HepG2 (cell line): ENCODE results near the gene VAMP8. TPM values are rescaled to one million over a fixed set of nuclear protein-coding genes. Genes with fewer than 3 reads are reported as not detected.

ENCODE experiments used
- FOXA3 ChIP-seq: IDR thresholded peaks from 2 replicates; pipeline ENCODE4 v1.6.1; 2016; ENCODE audit warnings: missing genetic modification reagents, missing compliant biosample characterization
- FOXC1 ChIP-seq: sonication (generic); formaldehyde crosslinking; IDR thresholded peaks from 2 replicates; pipeline ENCODE4 v1.8.0; 2022; ENCODE audit warnings: mild to moderate bottlenecking, missing genetic modification reagents, borderline replicate concordance
- GRHL1 ChIP-seq: sonication (generic); formaldehyde crosslinking; conservative IDR thresholded peaks from 2 replicates; pipeline ENCODE4 v1.8.0; 2022; ENCODE audit warnings: missing genetic modification reagents
- KAT8 ChIP-seq: IDR thresholded peaks from 2 replicates; pipeline ENCODE4 v1.6.1; 2016; ENCODE audit warnings: missing genetic modification reagents, missing compliant biosample characterization
- NR2F6 ChIP-seq, 2 experiments: IDR thresholded peaks; 2 replicates each; pipeline ENCODE4 v1.6.1; 2016; ENCODE audit warnings: antibody characterized with exemption in 1 of 2, mild to moderate bottlenecking in 1 of 2
- SP4 ChIP-seq: sonication (generic); formaldehyde crosslinking; IDR thresholded peaks from 2 replicates; pipeline ENCODE4 v1.8.1; 2023; ENCODE audit warnings: mild to moderate bottlenecking, missing genetic modification reagents
- ZBTB40 ChIP-seq, 2 experiments: fragments of 450-650 bp in 1 of 2; sonication (generic) in 1 of 2; formaldehyde crosslinking in 1 of 2; IDR thresholded peaks; 2 replicates each; pipeline versions ENCODE4 v1.6.1 to v1.8.0; 2016 to 2022; ENCODE audit warnings: antibody characterized with exemption in 1 of 2, mild to moderate bottlenecking in 1 of 2, missing genetic modification reagents in 1 of 2
- ZBTB44 ChIP-seq: sonication (generic); formaldehyde crosslinking; IDR thresholded peaks from 2 replicates; pipeline ENCODE4 v1.4.0; 2020; ENCODE audit warnings: missing genetic modification reagents
- ZFP82 ChIP-seq: sonication (generic); formaldehyde crosslinking; IDR thresholded peaks from 2 replicates; pipeline ENCODE4 v1.5.1; 2020; ENCODE audit warnings: mild to moderate bottlenecking, missing genetic modification reagents, borderline replicate concordance
- ZMYM2 ChIP-seq: sonication (generic); formaldehyde crosslinking; IDR thresholded peaks from 2 replicates; pipeline ENCODE4 v1.8.0; 2022; ENCODE audit warnings: mild to moderate bottlenecking, missing genetic modification reagents
- ZNF260 ChIP-seq: sonication (generic); formaldehyde crosslinking; IDR thresholded peaks from 2 replicates; pipeline ENCODE4 v1.4.0; 2020; ENCODE audit warnings: missing genetic modification reagents, low read depth, mild to moderate bottlenecking, borderline replicate concordance
- ZNF768 ChIP-seq: sonication (generic); formaldehyde crosslinking; IDR thresholded peaks from 2 replicates; pipeline ENCODE4 v1.4.0; 2020; ENCODE audit warnings: missing genetic modification reagents
- ZSCAN9 ChIP-seq: IDR thresholded peaks from 2 replicates; pipeline ENCODE4 v1.6.1; 2016; ENCODE audit warnings: borderline replicate concordance
- ZUFSP ChIP-seq: sonication (generic); formaldehyde crosslinking; IDR thresholded peaks from 2 replicates; pipeline ENCODE4 v1.9.0; 2021; ENCODE audit warnings: missing genetic modification reagents, mild to moderate bottlenecking, borderline replicate concordance
- polyA plus RNA-seq, 8 experiments: library from polyadenylated mRNA; depleted of rRNA in 3 of 8; stranded (reverse) in 7 of 8; unstranded in 1 of 8; fragments of >200 nt; fragmentation: Illumina TruSeq in 4 of 8; extraction: Trizol in 4 of 8; gene quantifications; 2 replicates each; pipeline versions ENCODE4 v1.2.1 to v1.2.3, GENCODE V29; 2011 to 2016; ENCODE audit warnings: low read depth in 4 of 8, missing spikeins in 1 of 8, mixed read lengths in 1 of 8; ENCODE audit not compliant: insufficient read depth in 1 of 8
- total RNA-seq, 5 experiments: library from RNA; depleted of rRNA; stranded (reverse); fragments of >200 nt; fragmentation: Illumina TruSeq; extraction: Trizol; gene quantifications; 2 replicates each; pipeline ENCODE4 v1.2.3, GENCODE V29; 2016; ENCODE audit warnings: low read depth in 1 of 5

The VAMP8 gene
- total and polyA plus RNA-seq, 2 of the 13 experiments (the other 11 are each of a cell fraction or from before 2014, with no cell fraction given) = 83.3 to 157 TPM

GRCh38 chr2:85595301-85596025 is 18.1 kb downstream of the VAMP8 start, which contains the start of gene RNF181 (continued):
- no peak for TF ChIP-seq ZUFSP (CRISPR knock-in tag)
- no peak for TF ChIP-seq ZBTB40 (IDR thresholded peaks at IDR 0.05)
- TF ChIP-seq ZBTB40 (CRISPR knock-in tag; IDR thresholded peaks at IDR 0.05) = peak; percentile 71
- TF ChIP-seq ZBTB44 (CRISPR knock-in tag) = no peak
- no peak for TF ChIP-seq GRHL1 (CRISPR knock-in tag)
- no peak for TF ChIP-seq ZMYM2
- peak; percentile 90 for TF ChIP-seq FOXC1 (CRISPR knock-in tag)
- TF ChIP-seq NR2F6 (IDR thresholded peaks at IDR 0.05) = no peak
- no peak for TF ChIP-seq NR2F6 (CRISPR knock-in tag; IDR thresholded peaks at IDR 0.05)
- TF ChIP-seq ZFP82 (CRISPR knock-in tag) = peak; percentile 16; the same call in 1 of the 2 replicates
- TF ChIP-seq FOXA3 (CRISPR knock-in tag) = peak; percentile 63
- TF ChIP-seq ZSCAN9 (CRISPR knock-in tag) = peak; percentile 55; the same call in 1 of the 2 replicates
- TF ChIP-seq ZNF260 (CRISPR knock-in tag) = no peak
- 0 out of 2 replicates have a peak, but pooled peaks have one; percentile 14 for TF ChIP-seq ZNF768 (CRISPR knock-in tag)
- peak; percentile 84 for TF ChIP-seq SP4 (CRISPR knock-in tag)
- peak; percentile 94 for TF ChIP-seq KAT8 (CRISPR knock-in tag)
